Parathyroid adenoma (tissue), 2 donors: Measurements from ENCODE around the gene TBC1D2.

Experiments used
- H2AFZ ChIP-seq: fragments of 300-600 bp; sonication (generic); one replicate; pipeline ENCODE4 v1.7.0; 2017; ENCODE audit warnings: antibody characterized with exemption, mild to moderate bottlenecking
- H3K27ac ChIP-seq: fragments of 300-600 bp; sonication (generic); one replicate; pipeline ENCODE4 v1.7.0; 2017
- H3K27me3 ChIP-seq: fragments of 300-600 bp; sonication (generic); one replicate; pipeline ENCODE4 v1.7.0; 2017; ENCODE audit warnings: low read length; ENCODE audit not compliant: control insufficient read depth, insufficient read depth
- H3K36me3 ChIP-seq: fragments of 300-600 bp; sonication (generic); one replicate; pipeline ENCODE4 v1.7.0; 2017; ENCODE audit warnings: low read length; ENCODE audit not compliant: control insufficient read depth, insufficient read depth
- H3K4me1 ChIP-seq: fragments of 300-600 bp; sonication (generic); one replicate; pipeline ENCODE4 v1.7.0; 2017; ENCODE audit warnings: control low read depth
- H3K4me2 ChIP-seq: fragments of 300-600 bp; sonication (generic); one replicate; pipeline ENCODE4 v1.7.0; 2017; ENCODE audit warnings: low read length
- H3K4me3 ChIP-seq: fragments of 300-600 bp; sonication (generic); one replicate; pipeline ENCODE4 v1.7.0; 2017; ENCODE audit warnings: low read depth, low read length
- H3K79me2 ChIP-seq: fragments of 300-600 bp; sonication (generic); one replicate; pipeline ENCODE4 v1.7.0; 2017; ENCODE audit warnings: control low read depth
- H3K9ac ChIP-seq: fragments of 300-600 bp; sonication (generic); one replicate; pipeline ENCODE4 v1.7.0; 2017; ENCODE audit warnings: mild to moderate bottlenecking
- H3K9me3 ChIP-seq: fragments of 300-600 bp; sonication (generic); one replicate; pipeline ENCODE4 v1.7.0; 2017; ENCODE audit warnings: low read length; ENCODE audit not compliant: control insufficient read depth
- TF ChIP-seq, protein P1 (sequence below): fragments of 300-600 bp; sonication (generic); IDR thresholded peaks from one replicate; pipeline ENCODE4 v1.7.0; 2017; ENCODE audit warnings: antibody characterized with exemption, mild to moderate bottlenecking
- donor health status: primary hyperparathyroidism.

Gene TBC1D2

DNA sequence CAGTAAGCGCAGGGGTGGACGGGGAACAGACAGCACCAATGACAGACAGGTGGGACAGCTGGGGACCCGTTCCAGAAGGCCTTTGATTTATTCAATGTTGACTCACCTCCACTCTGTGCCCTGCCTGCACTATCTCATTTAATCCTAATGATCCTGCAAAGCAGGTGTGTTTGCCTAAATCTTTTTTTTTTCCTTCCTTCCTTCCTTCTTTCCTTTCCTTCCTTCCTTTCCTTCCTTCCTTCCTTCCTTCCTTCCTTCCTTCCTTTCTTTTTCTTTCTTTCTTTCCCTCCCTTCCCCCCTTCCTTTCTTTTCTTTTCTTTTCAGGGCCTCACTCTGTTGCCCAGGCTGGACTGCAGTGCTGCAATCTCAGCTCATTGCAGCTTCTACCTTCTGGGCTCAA lies 45.9 kb downstream of the TBC1D2 start:
- Histone ChIP-seq H3K4me3 (no peak overlapping the region), H3K36me3 (no peaks in the 10 kb centered on the region), H3K9ac (no peak overlapping the region), H3K4me2 (no peak overlapping the region), H2AFZ (no peak overlapping the region), H3K9me3 (no peaks in the 10 kb centered on the region), H3K27ac (no peak overlapping the region), H3K27me3 (no peaks in the 10 kb centered on the region), H3K79me2 (no peaks in the 10 kb centered on the region), H3K4me1 (no peaks in the 10 kb centered on the region)
- TF ChIP-seq, protein P1, sequence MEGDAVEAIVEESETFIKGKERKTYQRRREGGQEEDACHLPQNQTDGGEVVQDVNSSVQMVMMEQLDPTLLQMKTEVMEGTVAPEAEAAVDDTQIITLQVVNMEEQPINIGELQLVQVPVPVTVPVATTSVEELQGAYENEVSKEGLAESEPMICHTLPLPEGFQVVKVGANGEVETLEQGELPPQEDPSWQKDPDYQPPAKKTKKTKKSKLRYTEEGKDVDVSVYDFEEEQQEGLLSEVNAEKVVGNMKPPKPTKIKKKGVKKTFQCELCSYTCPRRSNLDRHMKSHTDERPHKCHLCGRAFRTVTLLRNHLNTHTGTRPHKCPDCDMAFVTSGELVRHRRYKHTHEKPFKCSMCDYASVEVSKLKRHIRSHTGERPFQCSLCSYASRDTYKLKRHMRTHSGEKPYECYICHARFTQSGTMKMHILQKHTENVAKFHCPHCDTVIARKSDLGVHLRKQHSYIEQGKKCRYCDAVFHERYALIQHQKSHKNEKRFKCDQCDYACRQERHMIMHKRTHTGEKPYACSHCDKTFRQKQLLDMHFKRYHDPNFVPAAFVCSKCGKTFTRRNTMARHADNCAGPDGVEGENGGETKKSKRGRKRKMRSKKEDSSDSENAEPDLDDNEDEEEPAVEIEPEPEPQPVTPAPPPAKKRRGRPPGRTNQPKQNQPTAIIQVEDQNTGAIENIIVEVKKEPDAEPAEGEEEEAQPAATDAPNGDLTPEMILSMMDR, result no peak

GRCh38 chr9:98208635-98209034 lies 46.8 kb downstream of the TBC1D2 start:
- Histone ChIP-seq H3K4me1 (no peaks in the 10 kb centered on the region), H3K36me3 (no peaks in the 10 kb centered on the region), H3K4me2 (no peak overlapping the region), H3K9me3 (no peaks in the 10 kb centered on the region), H2AFZ (no peak overlapping the region), H3K9ac (no peak overlapping the region), H3K27me3 (no peaks in the 10 kb centered on the region), H3K27ac (no peak overlapping the region), H3K4me3 (no peak overlapping the region), H3K79me2 (no peaks in the 10 kb centered on the region)
- TF ChIP-seq, protein P1, result no peak

- H3K36me3 ChIP-seq, result no peaks in the 10 kb centered on the region
Observed at GRCh38 chr9:98207606-98208005, 47.8 kb downstream of the TBC1D2 start.

GRCh38 chr9:98206754-98207153 lies 48.7 kb downstream of the TBC1D2 start:
- Histone ChIP-seq H3K4me2 (no peak overlapping the region), H3K9ac (no peak overlapping the region), H3K27ac (no peak overlapping the region), H3K79me2 (no peaks in the 10 kb centered on the region), H3K27me3 (no peaks in the 10 kb centered on the region), H3K4me3 (no peak overlapping the region), H3K9me3 (no peaks in the 10 kb centered on the region), H2AFZ (no peak overlapping the region), H3K4me1 (no peaks in the 10 kb centered on the region), H3K36me3 (no peaks in the 10 kb centered on the region)
- TF ChIP-seq, protein P1, result no peak

More at GRCh38 chr9:98207606-98208005, 47.8 kb downstream of the TBC1D2 start:
- Histone ChIP-seq H2AFZ (no peak overlapping the region), H3K4me1 (no peaks in the 10 kb centered on the region), H3K27me3 (no peaks in the 10 kb centered on the region), H3K79me2 (no peaks in the 10 kb centered on the region), H3K9ac (no peak overlapping the region), H3K27ac (no peak overlapping the region), H3K9me3 (no peaks in the 10 kb centered on the region), H3K4me3 (no peak overlapping the region), H3K4me2 (no peak overlapping the region)
- TF ChIP-seq, protein P1, result no peak

- Histone ChIP-seq H3K4me2 (no peak overlapping the region), H3K27ac (no peak overlapping the region), H3K36me3 (no peaks in the 10 kb centered on the region), H3K9me3 (no peaks in the 10 kb centered on the region), H3K79me2 (no peaks in the 10 kb centered on the region), H3K9ac (no peak overlapping the region), H3K27me3 (no peaks in the 10 kb centered on the region), H3K4me3 (no peak overlapping the region), H2AFZ (no peak overlapping the region), H3K4me1 (no peaks in the 10 kb centered on the region)
- TF ChIP-seq, protein P1, result no peak
Observed at GRCh38 chr9:98204692-98205091, 50.8 kb downstream of the TBC1D2 start.
